ENCODE data around the gene HCRT. TPM values are rescaled to one million over a fixed set of nuclear protein-coding genes. Genes with fewer than 3 reads are reported as not detected.
"Not testable (repeated sequence)": the region's sequence is repeated elsewhere in the genome, so short reads cannot be mapped to it uniquely, and the experiment has no call there.

The HCRT gene
- total RNA-seq, 1 donor, result not detected

DNA sequence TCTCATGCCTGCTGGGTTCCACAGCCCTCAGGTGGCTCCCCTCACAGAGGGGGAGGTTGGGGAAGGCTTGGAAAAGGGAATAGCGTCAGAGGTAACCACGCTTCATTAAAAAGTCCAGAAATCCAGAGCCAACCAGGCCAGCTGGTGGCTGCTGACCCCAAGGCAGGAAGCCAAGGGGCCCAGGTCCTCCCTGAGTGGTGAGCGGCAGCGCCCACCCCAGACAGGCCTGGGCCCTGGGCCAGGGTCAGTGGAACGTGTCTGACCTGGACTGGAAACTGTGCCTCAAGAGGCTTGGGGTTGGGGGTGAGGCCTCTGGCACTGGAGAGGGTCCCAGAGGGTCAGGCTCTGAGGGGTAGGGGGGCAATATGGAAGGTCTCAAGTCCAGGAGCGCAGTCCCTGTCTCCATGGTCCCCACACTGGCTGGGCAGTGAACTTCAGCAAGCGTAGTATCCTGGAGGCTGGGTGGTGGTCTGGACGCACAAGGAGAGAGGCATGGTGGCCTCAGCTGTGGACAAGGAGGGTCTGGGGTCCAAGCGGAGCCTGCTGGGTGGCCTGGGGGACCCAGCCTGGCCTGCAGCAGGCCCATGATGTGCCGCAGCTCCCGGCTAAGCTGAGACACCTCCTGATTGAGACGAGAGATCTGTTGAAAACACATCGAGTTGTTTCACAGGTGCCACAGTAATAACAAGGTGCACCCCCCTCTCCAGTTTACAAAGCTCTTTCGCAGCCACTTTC is 25.3 kb downstream of the HCRT start:
- H3K4me3 ChIP-seq (ENCODE audit: low read depth, low read length), result no peak overlapping the region
- TF ChIP-seq CTCF (IDR thresholded peaks at IDR 0.05; ENCODE audit: insufficient read depth, low read length), result no peak
- no peak for DNase-seq (ENCODE audit: low read depth)

DNA sequence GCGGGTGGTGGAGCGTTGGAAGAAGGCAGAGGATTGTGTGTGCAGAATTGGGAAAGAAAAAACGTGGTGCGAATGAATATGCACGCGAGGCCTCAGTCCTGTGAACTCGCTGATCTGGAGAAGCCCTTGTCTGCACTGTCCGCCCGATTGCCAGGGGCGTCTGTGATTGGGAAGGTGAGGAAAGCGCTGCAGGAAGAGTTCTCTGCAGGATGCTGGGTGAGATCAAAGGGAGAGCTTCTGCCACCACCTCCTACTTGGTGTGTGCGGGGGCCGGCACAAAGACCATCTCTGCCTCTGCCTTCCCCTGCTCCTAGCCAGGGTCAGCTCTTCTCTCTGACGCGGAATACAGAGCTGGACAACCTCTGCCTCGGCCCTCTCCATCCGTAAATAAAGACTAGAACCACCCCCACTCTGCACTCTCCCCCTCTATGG is 29.6 kb downstream of the HCRT start:
- no peak for DNase-seq (ENCODE audit: low read depth)
- peak overlapping the region; percentile 61 for H3K4me3 ChIP-seq (ENCODE audit: low read depth, low read length)
- no peak for TF ChIP-seq CTCF (IDR thresholded peaks at IDR 0.05; ENCODE audit: insufficient read depth, low read length)

DNA sequence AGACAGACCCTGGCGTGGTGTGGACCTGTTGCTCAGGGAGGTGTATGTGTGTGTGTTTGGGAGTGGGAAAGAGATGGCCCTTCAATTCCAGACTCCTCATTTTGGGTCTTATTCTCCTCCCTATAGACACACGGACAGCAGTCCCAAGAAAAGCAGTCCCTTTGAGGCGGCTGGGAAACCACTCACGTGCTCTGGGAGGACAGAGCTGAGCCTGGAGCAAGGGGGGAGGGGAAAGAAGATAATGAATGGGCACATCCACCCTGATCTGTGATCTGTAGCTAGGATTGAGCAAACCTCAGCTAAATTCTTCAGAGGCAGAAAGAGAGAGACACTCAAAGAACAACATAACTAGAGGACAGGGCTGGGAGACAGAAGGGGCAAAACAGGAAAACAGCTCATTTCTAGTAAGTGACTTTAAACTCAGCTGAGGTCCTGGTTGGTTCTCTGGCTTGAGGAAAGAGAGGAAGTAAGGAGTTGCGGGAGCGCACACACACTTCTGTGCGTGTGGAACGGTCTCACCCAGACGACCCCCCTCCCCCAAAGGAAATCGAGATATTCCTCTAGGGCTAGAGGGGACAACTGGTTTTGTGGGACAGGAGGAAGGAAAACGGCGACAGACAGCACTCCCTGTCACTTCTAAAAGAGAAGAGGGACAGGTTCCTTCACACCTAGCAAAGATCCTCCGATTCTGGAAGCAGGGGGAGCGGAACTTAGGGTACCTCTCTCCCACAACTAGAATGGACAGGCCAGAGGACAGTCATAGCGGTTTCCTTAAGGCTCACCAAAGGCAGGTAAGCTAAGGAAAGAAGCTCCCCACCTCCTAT is 31.1 kb downstream of the HCRT start:
- peak overlapping the region; percentile 98 for H3K4me3 ChIP-seq (ENCODE audit: low read depth, low read length)
- peak; percentile 31 for DNase-seq (ENCODE audit: low read depth)
- TF ChIP-seq CTCF (IDR thresholded peaks at IDR 0.05; ENCODE audit: insufficient read depth, low read length), result no peak

DNA sequence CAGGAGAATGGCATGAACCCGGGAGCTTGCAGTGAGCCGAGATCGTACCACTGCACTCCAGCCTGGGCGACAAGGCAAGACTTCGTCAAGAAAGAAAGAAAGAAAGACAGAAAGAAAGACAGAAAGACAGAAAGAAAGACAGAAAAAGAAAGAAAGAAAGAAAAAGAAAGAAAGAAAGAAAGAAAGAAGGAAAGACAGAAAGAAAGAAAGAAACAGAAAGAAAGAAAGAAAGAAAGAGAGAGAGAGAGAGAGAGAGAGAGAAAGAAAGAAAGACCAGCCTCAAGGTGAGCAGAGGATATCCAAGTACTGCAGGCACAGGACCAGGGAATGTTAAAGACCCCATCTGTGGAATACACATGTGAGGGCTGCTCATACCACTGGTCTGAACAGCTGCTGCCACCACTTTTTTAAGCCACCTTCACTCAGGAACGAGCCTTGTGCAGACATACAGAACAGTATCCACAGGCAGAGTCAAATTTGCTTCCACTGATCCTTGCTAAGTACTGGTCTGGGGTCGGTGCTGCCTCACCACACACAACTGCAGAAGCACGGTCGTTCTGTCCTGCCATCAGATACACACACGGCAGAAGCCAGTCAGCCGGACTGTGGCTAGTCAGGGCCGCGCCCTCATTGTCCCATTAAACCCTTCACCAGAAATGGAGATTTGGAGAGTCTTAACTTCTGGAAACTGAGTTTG is 38.2 kb downstream of the HCRT start:
- no peak for DNase-seq (ENCODE audit: low read depth)

GRCh38 chr17:42143138-42143537 is 42.1 kb downstream of the HCRT start:
- not testable (repeated sequence) for H3K4me3 ChIP-seq (ENCODE audit: low read depth, low read length); DNase-seq (ENCODE audit: low read depth)

More for the DNA sequence above, 38.2 kb downstream of the HCRT start:
- no peak overlapping the region for H3K4me3 ChIP-seq (ENCODE audit: low read depth, low read length)
- TF ChIP-seq CTCF (IDR thresholded peaks at IDR 0.05; ENCODE audit: insufficient read depth, low read length), result no peak

- peak; percentile 57 for DNase-seq (ENCODE audit: low read depth)
- no peak for TF ChIP-seq CTCF (IDR thresholded peaks at IDR 0.05; ENCODE audit: insufficient read depth, low read length)
Observed at GRCh38 chr17:42142371-42142896, 42.8 kb downstream of the HCRT start.

More at GRCh38 chr17:42142371-42142896, 42.8 kb downstream of the HCRT start:
- H3K4me3 ChIP-seq (ENCODE audit: low read depth, low read length), result no peak overlapping the region

Measured in fibroblast of the aortic adventitia (primary cell).